Measurements from ENCODE around the gene INPPL1. TPM values are rescaled to one million over a fixed set of nuclear protein-coding genes. Genes with fewer than 3 reads are reported as not detected.

Gene INPPL1
- polyA plus RNA-seq, 1 donor: 84.5 TPM

- Histone ChIP-seq H3K36me3 (ENCODE audit: control insufficient read depth, insufficient read depth, low read length) (no peaks in the 10 kb centered on the region), H3K4me3 (ENCODE audit: low read length) (no peak overlapping the region), H3K4me1 (ENCODE audit: control insufficient read depth, insufficient read depth, low read length) (no peaks in the 10 kb centered on the region), H3K9me3 (ENCODE audit: control insufficient read depth, low read depth, low read length) (no peaks in the 10 kb centered on the region), H3K27me3 (ENCODE audit: control insufficient read depth, insufficient read depth, low read length) (peaks cover 2% of the 10 kb centered on the region), H3K27ac (ENCODE audit: low read length) (no peak overlapping the region)
- no peak for DNase-seq
- no CpG with 5 or more reads among the region's 2 CpGs for WGBS (ENCODE audit: insufficient coverage, low lambda C conversion rate)
These were observed 62.7 kb downstream of the INPPL1 start for GRCh38 chr11:72287293-72287692.

Other genes with a start within 250 kb of the INPPL1 start
- gene IL18BP, start 225.9 kb upstream of the INPPL1 start, polyA plus RNA-seq: 10.7 TPM
- 257 TPM for gene NUMA1, start 144.2 kb upstream of the INPPL1 start, polyA plus RNA-seq
- gene LRRC51, start 143.9 kb upstream of the INPPL1 start, polyA plus RNA-seq: 10.9 TPM
- gene LAMTOR1, start 121.5 kb upstream of the INPPL1 start, polyA plus RNA-seq: 114 TPM
- gene TOMT, start 118.8 kb upstream of the INPPL1 start, polyA plus RNA-seq: not detected
- 34.5 TPM for gene ANAPC15, start 112.1 kb upstream of the INPPL1 start, polyA plus RNA-seq
- 0.36 TPM for gene FOLR3, start 89.0 kb upstream of the INPPL1 start, polyA plus RNA-seq
- 1.9 TPM for gene FOLR1, start 32.6 kb upstream of the INPPL1 start, polyA plus RNA-seq
- gene FOLR2, start 8.0 kb upstream of the INPPL1 start, polyA plus RNA-seq: 15.0 TPM
- 8.3 TPM for gene PHOX2A, start 19.4 kb downstream of the INPPL1 start, polyA plus RNA-seq
- 6.4 TPM for gene CLPB, start 209.8 kb downstream of the INPPL1 start, polyA plus RNA-seq